ENCODE results near the gene SEMA4F.

SEMA4F gene

GRCh38 chr2:74653985-74654882, at the start of gene SEMA4F:
Gene SEMA4F, plus strand, starts transcription at chr2:74654247. Its CDS starts 130 bp downstream, at chr2:74654377.
- TF ChIP-seq CTCF (IDR thresholded peaks at IDR 0.05; ENCODE audit: borderline replicate concordance, insufficient read depth, low read depth, low read length), result no peak
- H3K4me3 ChIP-seq (ENCODE audit: low read depth, low read length), result peak within 1 kb of the TSS; percentile 81

- H3K4me3 ChIP-seq (ENCODE audit: low read depth, low read length), result no peak overlapping the region
- no peak for TF ChIP-seq CTCF (IDR thresholded peaks at IDR 0.05; ENCODE audit: borderline replicate concordance, insufficient read depth, low read depth, low read length)
Measured at GRCh38 chr2:74606927-74607326, 47.1 kb upstream of the SEMA4F start.

GRCh38 chr2:74617122-74617521, 36.9 kb upstream of the SEMA4F start:
- H3K4me3 ChIP-seq (ENCODE audit: low read depth, low read length), result no peak overlapping the region
- no peak for TF ChIP-seq CTCF (IDR thresholded peaks at IDR 0.05; ENCODE audit: borderline replicate concordance, insufficient read depth, low read depth, low read length)

- TF ChIP-seq CTCF (IDR thresholded peaks at IDR 0.05; ENCODE audit: borderline replicate concordance, insufficient read depth, low read depth, low read length), result no peak
Measured at GRCh38 chr2:74618410-74619083, 35.5 kb upstream of the SEMA4F start.

GRCh38 chr2:74619651-74620297, 34.3 kb upstream of the SEMA4F start:
- no peak for TF ChIP-seq CTCF (IDR thresholded peaks at IDR 0.05; ENCODE audit: borderline replicate concordance, insufficient read depth, low read depth, low read length)
- H3K4me3 ChIP-seq (ENCODE audit: low read depth, low read length), result no peak overlapping the region

More at GRCh38 chr2:74618410-74619083, 35.5 kb upstream of the SEMA4F start:
- no peak overlapping the region for H3K4me3 ChIP-seq (ENCODE audit: low read depth, low read length)

- no peak for TF ChIP-seq CTCF (IDR thresholded peaks at IDR 0.05; ENCODE audit: borderline replicate concordance, insufficient read depth, low read depth, low read length)
- H3K4me3 ChIP-seq (ENCODE audit: low read depth, low read length), result no peak overlapping the region
Measured at GRCh38 chr2:74620671-74621070, 33.4 kb upstream of the SEMA4F start.
